Smooth muscle cell (in vitro differentiated cells): Measurements from ENCODE around the gene CACNA1A. TPM values are rescaled to one million over a fixed set of nuclear protein-coding genes. Genes with fewer than 3 reads are reported as not detected.

Experiments
- DNase-seq: peaks from one replicate; lab custom pipeline; 2025; ENCODE audit not compliant: unreplicated experiment; lab: John Stamatoyannopoulos, UW
- H2AFZ ChIP-seq: fragments of 200-600 bp; sonication (generic); 2 replicates; pipeline ENCODE4 v1.6.0; 2016; ENCODE audit warnings: antibody characterized with exemption, low read depth, mild to moderate bottlenecking
- H3F3A ChIP-seq: fragments of 200-600 bp; sonication (generic); 2 replicates; pipeline ENCODE4 v1.6.0; 2017; ENCODE audit warnings: antibody characterized with exemption, low read depth
- H3K27ac ChIP-seq: fragments of 200-600 bp; sonication (generic); 2 replicates; pipeline ENCODE4 v1.5.1; 2016; ENCODE audit warnings: low read depth, mild to moderate bottlenecking
- H3K27me3 ChIP-seq: fragments of 200-600 bp; sonication (generic); 2 replicates; pipeline ENCODE4 v1.6.1; 2016; ENCODE audit warnings: low read depth, mild to moderate bottlenecking
- H3K36me3 ChIP-seq: fragments of 200-600 bp; sonication (generic); 2 replicates; pipeline ENCODE4 v1.5.1; 2016; ENCODE audit warnings: low read depth
- H3K4me1 ChIP-seq: fragments of 200-600 bp; sonication (generic); 2 replicates; pipeline ENCODE4 v1.5.1; 2016; ENCODE audit warnings: low read depth
- H3K4me2 ChIP-seq: fragments of 200-600 bp; sonication (generic); 2 replicates; pipeline ENCODE4 v1.6.0; 2016; ENCODE audit warnings: mild to moderate bottlenecking
- H3K4me3 ChIP-seq: fragments of 200-600 bp; sonication (generic); 2 replicates; pipeline ENCODE4 v1.5.1; 2016; ENCODE audit warnings: mild to moderate bottlenecking
- H3K79me2 ChIP-seq: fragments of 200-600 bp; sonication (generic); 2 replicates; pipeline ENCODE4 v1.6.0; 2016; ENCODE audit warnings: low read depth, mild to moderate bottlenecking
- H3K9ac ChIP-seq: fragments of 200-600 bp; sonication (generic); 2 replicates; pipeline ENCODE4 v1.6.0; 2016; ENCODE audit warnings: low read depth
- H3K9me3 ChIP-seq: fragments of 200-600 bp; sonication (generic); replicated peaks from 2 replicates; pipeline ENCODE4 v1.5.1; 2016; ENCODE audit warnings: low read depth
- H4K20me1 ChIP-seq: fragments of 200-600 bp; sonication (generic); 2 replicates; pipeline ENCODE4 v1.6.0; 2016; ENCODE audit warnings: low read depth
- CTCF ChIP-seq: fragments of 200-600 bp; sonication (generic); IDR thresholded peaks from 2 replicates; pipeline ENCODE4 v1.5.1; 2017; ENCODE audit warnings: borderline replicate concordance, mild to moderate bottlenecking, antibody characterized with exemption; ENCODE audit not compliant: insufficient read depth, poor library complexity, severe bottlenecking
- WGBS: methylation state at CpG from one replicate; pipeline ENCODE4 v1.1.7; 2016; ENCODE audit warnings: low lambda C conversion rate; 5-methylcytosine and 5-hydroxymethylcytosine counted together
- polyA plus RNA-seq: library from polyadenylated mRNA; unstranded; fragments of >200 nt; fragmentation: Nextera tagmentation; extraction: Ambion mirVana; gene quantifications from 2 replicates; pipeline ENCODE4 v1.2.1, GENCODE V29; 2016
- total RNA-seq: library from RNA; depleted of rRNA; stranded (reverse); fragments of >200 nt; gene quantifications from 2 replicates; pipeline ENCODE4 v1.2.3, GENCODE V29; 2014

Gene CACNA1A
- total and polyA plus RNA-seq, 2 experiments from 2014 or later, result 1.3 to 3.0 TPM

DNA sequence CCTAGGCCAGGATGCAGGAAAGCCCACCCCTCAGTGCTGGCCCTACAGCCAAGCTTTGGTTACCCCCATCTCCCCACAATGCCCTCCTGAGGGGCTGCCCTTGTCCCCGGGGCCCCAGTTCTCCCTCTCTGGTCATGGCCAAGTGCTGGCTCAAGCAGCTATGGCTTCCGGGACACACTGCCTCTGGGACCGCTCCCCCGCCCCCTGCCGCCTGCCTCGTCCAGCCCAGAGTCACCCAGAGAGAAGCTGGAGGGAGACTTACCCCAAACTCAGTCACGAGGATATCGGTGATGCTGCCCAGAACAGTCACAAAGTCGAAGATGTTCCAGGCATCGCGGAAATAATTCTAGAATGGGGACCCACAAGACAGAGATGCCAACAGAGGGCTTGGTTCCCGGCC is 261.4 kb downstream of the CACNA1A start:
- Histone ChIP-seq H4K20me1 (no peaks in the 10 kb centered on the region), H3K36me3 (no peaks in the 10 kb centered on the region), H3K9ac (no peak overlapping the region), H2AFZ (no peak overlapping the region), H3F3A (no peaks in the 10 kb centered on the region), H3K27ac (no peak overlapping the region), H3K4me1 (no peaks in the 10 kb centered on the region), H3K4me3 (no peak overlapping the region), H3K9me3 (no peaks in the 10 kb centered on the region), H3K79me2 (no peaks in the 10 kb centered on the region), H3K27me3 (no peaks in the 10 kb centered on the region), H3K4me2 (no peak overlapping the region)
- TF ChIP-seq CTCF, result no peak
- WGBS, result 95% methylated on average over 12 of the region's 12 CpGs
- no peak for DNase-seq

- Histone ChIP-seq H3K79me2 (no peaks in the 10 kb centered on the region), H2AFZ (no peak overlapping the region), H3K9ac (no peak overlapping the region), H3K27ac (no peak overlapping the region), H4K20me1 (no peaks in the 10 kb centered on the region), H3K4me1 (no peaks in the 10 kb centered on the region), H3K4me2 (no peak overlapping the region), H3K4me3 (no peak overlapping the region), H3F3A (no peaks in the 10 kb centered on the region), H3K9me3 (no peaks in the 10 kb centered on the region), H3K27me3 (no peaks in the 10 kb centered on the region), H3K36me3 (no peaks in the 10 kb centered on the region)
- 75% methylated on average over 20 of the region's 25 CpGs for WGBS
- TF ChIP-seq CTCF, result no peak
- no peak for DNase-seq
Observed at GRCh38 chr19:13241231-13242104, 264.8 kb downstream of the CACNA1A start.

DNA sequence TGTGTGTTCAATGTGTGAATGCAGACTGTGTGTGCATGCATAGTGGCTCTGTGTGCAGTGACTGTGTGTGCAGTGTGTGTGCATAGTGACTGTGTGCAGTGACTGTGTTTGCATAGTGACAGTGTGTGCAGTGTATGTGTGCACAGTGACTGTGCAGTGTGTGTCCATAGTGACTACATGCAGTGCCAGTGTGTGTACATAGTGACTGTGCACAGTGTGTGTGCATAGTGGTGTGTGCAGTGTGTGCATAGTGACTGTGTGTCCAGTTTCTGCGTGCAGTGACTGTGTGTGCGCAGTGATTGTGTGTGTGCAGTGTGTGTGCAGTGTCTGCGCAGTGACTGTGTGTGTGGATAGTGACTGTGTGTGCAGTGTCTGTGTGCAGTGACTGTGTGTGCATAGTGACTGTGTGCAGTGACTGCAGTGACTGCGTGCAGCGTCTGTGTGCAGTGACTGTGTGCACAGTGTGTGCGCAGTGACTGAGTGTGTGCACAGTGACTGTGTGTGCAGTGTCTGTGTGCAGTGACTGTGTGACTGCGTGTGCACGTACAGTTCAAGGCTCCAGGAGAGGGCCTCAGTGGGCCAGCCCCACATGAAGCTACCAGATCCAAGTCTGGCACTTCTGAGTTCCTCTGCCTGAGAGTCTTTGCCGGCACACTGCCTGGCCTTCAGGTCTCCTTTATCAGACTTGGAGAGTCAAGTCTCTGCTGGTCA is 265.8 kb downstream of the CACNA1A start:
- Histone ChIP-seq H4K20me1 (no peaks in the 10 kb centered on the region), H3K9ac (no peak overlapping the region), H3K4me3 (no peak overlapping the region), H3F3A (no peaks in the 10 kb centered on the region), H2AFZ (no peak overlapping the region), H3K4me2 (no peak overlapping the region), H3K27ac (no peak overlapping the region), H3K27me3 (no peaks in the 10 kb centered on the region), H3K9me3 (no peaks in the 10 kb centered on the region), H3K36me3 (no peaks in the 10 kb centered on the region), H3K4me1 (no peaks in the 10 kb centered on the region), H3K79me2 (no peaks in the 10 kb centered on the region)
- no peak for TF ChIP-seq CTCF
- 85% methylated on average over 9 of the region's 9 CpGs for WGBS
- DNase-seq, result no peak
